ENCODE results near the gene ZSCAN25. TPM values are rescaled to one million over a fixed set of nuclear protein-coding genes. Genes with fewer than 3 reads are reported as not detected.

ZSCAN25 gene
- total RNA-seq, 4 donors from 2014 or later, result 14.6 to 58.7 (median 18.1) TPM

DNA sequence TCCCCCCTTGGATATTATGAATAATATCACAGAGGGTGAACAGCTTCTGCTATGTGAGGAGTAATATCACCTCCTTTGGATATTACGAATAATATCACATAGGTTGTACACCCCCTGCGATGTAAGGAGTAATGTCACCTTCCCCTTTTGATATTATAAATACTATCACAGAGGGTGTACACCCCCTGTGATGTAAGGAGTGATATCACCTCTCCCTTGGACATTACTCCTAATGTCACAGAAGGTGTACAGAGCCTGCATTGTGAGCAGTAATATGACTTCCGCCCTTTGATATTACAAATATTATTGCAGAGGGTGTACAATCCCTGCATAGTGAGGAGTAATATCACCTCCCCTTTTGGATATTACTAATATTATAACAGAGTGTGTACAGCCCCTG, 27.9 kb upstream of the ZSCAN25 start:
- DNase-seq, result no peak
- intact Hi-C loops (cut with DNase I; ENCODE audit: low total_unique reads), result no loop called here
- Histone ChIP-seq H3K27me3 (no peaks in the 10 kb centered on the region), H3K27ac (no peak overlapping the region), H3K4me1 (no peaks in the 10 kb centered on the region), H3K9me3 (no peaks in the 10 kb centered on the region), H3K36me3 (no peaks in the 10 kb centered on the region), H3K4me3 (no peak overlapping the region)
- TF ChIP-seq POLR2AphosphoS5 (IDR thresholded peaks at IDR 0.05) (no peak), EP300 (IDR thresholded peaks at IDR 0.05; ENCODE audit: low read depth) (no peak), POLR2A (IDR thresholded peaks at IDR 0.05) (no peak)
- TF ChIP-seq, protein P1, sequence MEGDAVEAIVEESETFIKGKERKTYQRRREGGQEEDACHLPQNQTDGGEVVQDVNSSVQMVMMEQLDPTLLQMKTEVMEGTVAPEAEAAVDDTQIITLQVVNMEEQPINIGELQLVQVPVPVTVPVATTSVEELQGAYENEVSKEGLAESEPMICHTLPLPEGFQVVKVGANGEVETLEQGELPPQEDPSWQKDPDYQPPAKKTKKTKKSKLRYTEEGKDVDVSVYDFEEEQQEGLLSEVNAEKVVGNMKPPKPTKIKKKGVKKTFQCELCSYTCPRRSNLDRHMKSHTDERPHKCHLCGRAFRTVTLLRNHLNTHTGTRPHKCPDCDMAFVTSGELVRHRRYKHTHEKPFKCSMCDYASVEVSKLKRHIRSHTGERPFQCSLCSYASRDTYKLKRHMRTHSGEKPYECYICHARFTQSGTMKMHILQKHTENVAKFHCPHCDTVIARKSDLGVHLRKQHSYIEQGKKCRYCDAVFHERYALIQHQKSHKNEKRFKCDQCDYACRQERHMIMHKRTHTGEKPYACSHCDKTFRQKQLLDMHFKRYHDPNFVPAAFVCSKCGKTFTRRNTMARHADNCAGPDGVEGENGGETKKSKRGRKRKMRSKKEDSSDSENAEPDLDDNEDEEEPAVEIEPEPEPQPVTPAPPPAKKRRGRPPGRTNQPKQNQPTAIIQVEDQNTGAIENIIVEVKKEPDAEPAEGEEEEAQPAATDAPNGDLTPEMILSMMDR (IDR thresholded peaks at IDR 0.05), result no peak
- in situ Hi-C loops (cut with MboI; ENCODE audit: low pct_ligation_motif_present in 1 of 4, low pct_unique_long_range_greater_than_20kb in 1 of 4, low sequenced_read_pairs in 3 of 4), result no loop called here
- 82 to 83% methylated on average over 3 of the region's 3 CpGs for WGBS, 2 donors (ENCODE audit: low coverage in 1 of 2)

DNA sequence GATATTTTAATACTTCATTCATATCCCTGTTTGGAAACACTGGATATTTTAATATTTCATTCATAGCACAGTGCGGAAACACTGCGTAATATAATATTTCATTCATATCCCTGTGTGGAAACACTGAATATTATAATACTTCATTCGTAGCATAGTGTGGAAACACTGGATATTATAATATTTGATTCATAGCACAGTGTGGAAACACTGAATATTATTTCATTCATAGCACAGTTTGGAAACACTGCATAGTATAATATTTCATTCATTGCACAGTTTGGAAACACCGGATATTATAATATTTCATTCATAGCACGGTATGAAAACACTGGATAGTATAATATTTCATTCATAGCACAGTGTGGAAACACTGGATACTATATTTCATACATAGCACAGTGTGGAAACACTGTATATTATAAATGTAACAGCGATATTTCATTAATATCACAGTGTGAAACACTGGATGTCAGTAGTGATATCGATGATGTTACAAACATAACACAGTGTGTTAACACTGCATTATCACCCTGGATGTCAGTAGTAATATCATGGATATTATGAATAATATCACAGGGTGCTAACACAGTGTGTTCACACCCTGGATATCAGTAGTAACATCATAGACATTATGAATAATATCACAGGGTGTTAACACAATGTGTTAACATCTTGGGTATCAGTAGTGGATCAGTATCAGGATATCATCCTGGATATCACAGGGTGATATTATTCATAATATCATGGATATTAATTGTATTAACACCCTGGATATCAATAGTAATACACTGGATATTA, 21.6 kb upstream of the ZSCAN25 start:
- Histone ChIP-seq H3K36me3 (no peaks in the 10 kb centered on the region), H3K27me3 (no peaks in the 10 kb centered on the region), H3K27ac (no peak overlapping the region), H3K4me1 (no peaks in the 10 kb centered on the region), H3K9me3 (no peaks in the 10 kb centered on the region), H3K4me3 (no peak overlapping the region)
- TF ChIP-seq EP300 (IDR thresholded peaks at IDR 0.05; ENCODE audit: low read depth) (no peak), POLR2AphosphoS5 (IDR thresholded peaks at IDR 0.05) (no peak), POLR2A (IDR thresholded peaks at IDR 0.05) (no peak)
- TF ChIP-seq, protein P1 (IDR thresholded peaks at IDR 0.05), result no peak
- WGBS, 2 donors (ENCODE audit: low coverage in 1 of 2), result 66 to 76% methylated on average over 6 to 7 of the region's 7 CpGs
- in situ Hi-C loops (cut with MboI; ENCODE audit: low pct_ligation_motif_present in 1 of 4, low pct_unique_long_range_greater_than_20kb in 1 of 4, low sequenced_read_pairs in 3 of 4) (no loop called here), intact Hi-C loops (cut with DNase I; ENCODE audit: low total_unique reads) (no loop called here)
- DNase-seq, result no peak

DNA sequence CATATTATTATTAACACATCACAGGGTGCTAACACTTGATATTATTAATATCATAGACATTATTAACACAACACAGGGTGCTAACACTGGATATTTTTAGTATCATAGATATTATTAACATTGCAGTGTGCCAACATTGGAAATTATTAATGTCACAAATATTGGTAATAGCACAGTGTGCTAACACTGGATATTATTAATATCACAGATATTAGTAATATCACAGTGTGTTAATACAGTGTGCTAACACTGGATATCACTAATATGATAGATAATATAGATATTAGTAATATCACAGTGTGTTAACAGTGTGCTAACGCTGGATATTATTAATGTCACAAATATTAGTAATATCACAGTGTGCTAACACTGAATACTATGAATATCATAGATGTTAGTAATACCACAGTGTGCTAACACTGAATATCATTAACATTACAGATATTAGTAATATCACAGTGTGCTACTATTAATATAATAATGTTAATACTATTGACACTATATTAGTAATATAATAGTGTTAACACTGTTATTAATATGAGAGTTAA, 20.3 kb upstream of the ZSCAN25 start:
- intact Hi-C loops (cut with DNase I; ENCODE audit: low total_unique reads), result no loop called here

More for the DNA sequence above, 20.3 kb upstream of the ZSCAN25 start:
- Histone ChIP-seq H3K4me1 (no peaks in the 10 kb centered on the region), H3K4me3 (no peak overlapping the region), H3K27ac (no peak overlapping the region), H3K9me3 (no peaks in the 10 kb centered on the region), H3K36me3 (no peaks in the 10 kb centered on the region), H3K27me3 (no peaks in the 10 kb centered on the region)
- DNase-seq, result no peak
- WGBS, 2 donors (ENCODE audit: low coverage in 1 of 2), result 67 to 71% methylated on average over 1 of the region's 1 CpG
- in situ Hi-C loops (cut with MboI; ENCODE audit: low pct_ligation_motif_present in 1 of 4, low pct_unique_long_range_greater_than_20kb in 1 of 4, low sequenced_read_pairs in 3 of 4), result no loop called here
- TF ChIP-seq, protein P1 (IDR thresholded peaks at IDR 0.05), result no peak
- TF ChIP-seq EP300 (IDR thresholded peaks at IDR 0.05; ENCODE audit: low read depth) (no peak), POLR2A (IDR thresholded peaks at IDR 0.05) (no peak), POLR2AphosphoS5 (IDR thresholded peaks at IDR 0.05) (no peak)

Data from transverse colon (tissue), 4 donors.